ENCODE measurements around the gene PCED1A. TPM values are rescaled to one million over a fixed set of nuclear protein-coding genes. Genes with fewer than 3 reads are reported as not detected.

Gene PCED1A
- total and polyA plus RNA-seq, 2 of the 13 experiments (the other 11 are each of a cell fraction or from before 2014, with no cell fraction given): 40.1 to 84.2 TPM

DNA sequence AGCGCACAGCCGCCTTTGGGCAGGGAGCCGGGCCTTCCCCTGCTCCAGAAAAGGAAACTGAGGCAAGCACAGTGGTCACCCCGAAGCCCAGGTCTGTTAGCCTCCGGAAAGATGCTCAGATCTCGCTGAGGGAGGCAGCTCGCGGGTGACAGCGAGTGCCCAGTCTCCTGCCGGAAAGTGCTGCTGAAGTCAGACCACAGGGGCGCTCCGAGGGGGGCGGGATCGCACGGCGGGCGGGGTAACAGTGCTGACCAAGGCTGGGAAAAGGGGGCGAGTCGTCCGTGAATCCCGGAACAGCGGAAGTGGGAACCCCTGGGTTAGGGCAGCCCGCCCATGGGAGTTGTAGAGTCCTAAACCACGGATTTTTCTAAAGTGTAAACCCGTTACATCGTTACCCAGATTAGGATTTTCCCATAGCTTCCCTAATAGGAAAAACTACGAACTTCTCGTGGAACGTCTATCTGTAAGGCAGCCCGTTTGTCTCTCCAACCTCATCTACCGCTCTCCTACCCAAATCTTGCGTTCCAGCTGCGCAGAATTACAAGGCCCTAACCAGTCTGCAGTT is 594 bp upstream of the PCED1A start (continued):
- TF ChIP-seq ZNF256 (CRISPR knock-in tag; conservative IDR thresholded peaks at IDR 0.05) (0 out of 2 replicates have a peak, but pooled peaks have one; percentile 36), ZNF350 (CRISPR knock-in tag; IDR thresholded peaks at IDR 0.05; ENCODE audit: borderline replicate concordance, low read depth) (0 out of 2 replicates have a peak, but pooled peaks have one; percentile 5), BCL6 (CRISPR knock-in tag; IDR thresholded peaks at IDR 0.05) (no peak), RCOR2 (CRISPR knock-in tag; IDR thresholded peaks at IDR 0.05) (no peak), MED1 (CRISPR knock-in tag; IDR thresholded peaks at IDR 0.05) (peak; percentile 43; the same call in 1 of the 2 replicates), ZNF235 (CRISPR knock-in tag; IDR thresholded peaks at IDR 0.05; ENCODE audit: borderline replicate concordance) (0 out of 2 replicates have a peak, but pooled peaks have one; percentile 36), POLR2AphosphoS5 (IDR thresholded peaks at IDR 0.05; ENCODE audit: low read depth, low read length) (peak; percentile 43; the same call in 1 of the 2 replicates), ZKSCAN5 (CRISPR knock-in tag; IDR thresholded peaks at IDR 0.05) (no peak), ZNF775 (CRISPR knock-in tag; IDR thresholded peaks at IDR 0.05; ENCODE audit: borderline replicate concordance) (0 out of 2 replicates have a peak, but pooled peaks have one; percentile 63), ZMYM2 (CRISPR knock-in tag; IDR thresholded peaks at IDR 0.05) (no peak), HIVEP1 (CRISPR knock-in tag; IDR thresholded peaks at IDR 0.05) (0 out of 2 replicates have a peak, but pooled peaks have one; percentile 2), MAZ (IDR thresholded peaks at IDR 0.05; ENCODE audit: borderline replicate concordance, low read depth, low read length) (no peak), MAZ (CRISPR knock-in tag; IDR thresholded peaks at IDR 0.05; ENCODE audit: low read depth) (peak; percentile 33; the same call in 1 of the 2 replicates), RFXANK (CRISPR knock-in tag; IDR thresholded peaks at IDR 0.05) (no peak), KDM5A (IDR thresholded peaks at IDR 0.05; ENCODE audit: borderline replicate concordance, low read length) (peak; percentile 67), KLF12 (CRISPR knock-in tag; IDR thresholded peaks at IDR 0.05; ENCODE audit: borderline replicate concordance) (no peak), KMT2B (CRISPR knock-in tag; IDR thresholded peaks at IDR 0.05) (no peak), TFDP2 (CRISPR knock-in tag; IDR thresholded peaks at IDR 0.05) (0 out of 2 replicates have a peak, but pooled peaks have one; percentile 24), ZFY (CRISPR knock-in tag; IDR thresholded peaks at IDR 0.05) (no peak), PITX1 (CRISPR knock-in tag; IDR thresholded peaks at IDR 0.05) (no peak), ARID5B (CRISPR knock-in tag; IDR thresholded peaks at IDR 0.05) (peak; percentile 16; the same call in 1 of the 2 replicates), ZNF280B (CRISPR knock-in tag; IDR thresholded peaks at IDR 0.05; ENCODE audit: borderline replicate concordance) (peak; percentile 96), XBP1 (CRISPR knock-in tag; IDR thresholded peaks at IDR 0.05) (no peak)
- TF ChIP-seq, protein P1, sequence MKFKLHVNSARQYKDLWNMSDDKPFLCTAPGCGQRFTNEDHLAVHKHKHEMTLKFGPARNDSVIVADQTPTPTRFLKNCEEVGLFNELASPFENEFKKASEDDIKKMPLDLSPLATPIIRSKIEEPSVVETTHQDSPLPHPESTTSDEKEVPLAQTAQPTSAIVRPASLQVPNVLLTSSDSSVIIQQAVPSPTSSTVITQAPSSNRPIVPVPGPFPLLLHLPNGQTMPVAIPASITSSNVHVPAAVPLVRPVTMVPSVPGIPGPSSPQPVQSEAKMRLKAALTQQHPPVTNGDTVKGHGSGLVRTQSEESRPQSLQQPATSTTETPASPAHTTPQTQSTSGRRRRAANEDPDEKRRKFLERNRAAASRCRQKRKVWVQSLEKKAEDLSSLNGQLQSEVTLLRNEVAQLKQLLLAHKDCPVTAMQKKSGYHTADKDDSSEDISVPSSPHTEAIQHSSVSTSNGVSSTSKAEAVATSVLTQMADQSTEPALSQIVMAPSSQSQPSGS (CRISPR knock-in tag; IDR thresholded peaks at IDR 0.05): no peak

Data from HepG2 (cell line).